Neuronal stem cell (in vitro differentiated cells): ENCODE measurements around the gene PATJ.

Experiments
- DNase-seq: peaks from one replicate; pipeline ENCODE4 v3.0.0-alpha.2; 2013; ENCODE audit warnings: low spot score
- H2AFZ ChIP-seq: one replicate; pipeline ENCODE4 v1.6.1; 2013; ENCODE audit warnings: mild to moderate bottlenecking, low read length, inconsistent platforms
- H2AK5ac ChIP-seq: 2 replicates; pipeline ENCODE4 v1.6.1; 2013; ENCODE audit warnings: low read depth, mild to moderate bottlenecking, inconsistent platforms, low read length, moderate library complexity, mixed read lengths
- H2BK120ac ChIP-seq: 2 replicates; pipeline ENCODE4 v1.6.1; 2013; ENCODE audit warnings: low read depth, mild to moderate bottlenecking, inconsistent platforms, low read length, moderate library complexity, mixed read lengths
- H2BK12ac ChIP-seq: one replicate; pipeline ENCODE4 v1.6.1; 2013; ENCODE audit warnings: low read length, inconsistent platforms
- H2BK15ac ChIP-seq: 2 replicates; pipeline ENCODE4 v1.6.1; 2013; ENCODE audit warnings: mild to moderate bottlenecking, low read length, inconsistent platforms, mixed read lengths
- H2BK5ac ChIP-seq: one replicate; pipeline ENCODE4 v1.6.1; 2013; ENCODE audit warnings: inconsistent platforms, mild to moderate bottlenecking, low read length, moderate library complexity
- H3K14ac ChIP-seq: one replicate; pipeline ENCODE4 v1.6.1; 2013; ENCODE audit warnings: low read length, inconsistent platforms
- H3K18ac ChIP-seq: 2 replicates; pipeline ENCODE4 v1.6.1; 2013; ENCODE audit warnings: low read length, inconsistent platforms
- H3K23ac ChIP-seq: 2 replicates; pipeline ENCODE4 v1.6.1; 2013; ENCODE audit warnings: low read depth, mild to moderate bottlenecking, mixed read lengths, low read length, inconsistent platforms; ENCODE audit not compliant: poor library complexity
- H3K27ac ChIP-seq: replicated peaks from 3 replicates; pipeline ENCODE4 v1.5.1; 2013; ENCODE audit warnings: low read length, inconsistent platforms
- H3K27me3 ChIP-seq, 3 experiments: 2 replicates each; pipeline ENCODE4 v1.6.1; 2013; ENCODE audit warnings: low read length in 3 of 3, mild to moderate bottlenecking in 2 of 3, inconsistent platforms in 1 of 3, low read depth in 1 of 3, mixed read lengths in 1 of 3, moderate library complexity in 1 of 3; ENCODE audit not compliant: control insufficient read depth in 3 of 3, insufficient read depth in 3 of 3
- H3K36me3 ChIP-seq, 2 donors: replicated peaks in 1 of 2; 2 replicates each; pipeline ENCODE4 v1.6.1; 2013; ENCODE audit warnings: low read length in 2 of 2; ENCODE audit not compliant: control insufficient read depth in 2 of 2, insufficient read depth in 2 of 2
- H3K4ac ChIP-seq: 2 replicates; pipeline ENCODE4 v1.6.1; 2013; ENCODE audit warnings: inconsistent platforms, mild to moderate bottlenecking, low read length, moderate library complexity
- H3K4me1 ChIP-seq, 2 donors: 1 replicate in 1 of 2; 2 replicates in 1 of 2; pipeline ENCODE4 v1.6.1; 2013; ENCODE audit warnings: low read length in 2 of 2, low read depth in 1 of 2; ENCODE audit not compliant: control insufficient read depth in 2 of 2, insufficient read depth in 1 of 2
- H3K4me2 ChIP-seq: one replicate; pipeline ENCODE4 v1.6.1; 2013; ENCODE audit warnings: mild to moderate bottlenecking, low read length, inconsistent platforms; ENCODE audit not compliant: insufficient read depth, poor library complexity, severe bottlenecking
- H3K4me3 ChIP-seq, 2 donors: 2 replicates each; pipeline ENCODE4 v1.5.1; 2013; ENCODE audit warnings: low read length in 2 of 2, mild to moderate bottlenecking in 2 of 2, inconsistent platforms in 1 of 2, moderate library complexity in 1 of 2
- H3K79me1 ChIP-seq: one replicate; pipeline ENCODE4 v1.6.1; 2013; ENCODE audit warnings: low read depth, mild to moderate bottlenecking, inconsistent platforms, low read length, moderate library complexity
- H3K9ac ChIP-seq: one replicate; pipeline ENCODE4 v1.6.1; 2013; ENCODE audit warnings: mild to moderate bottlenecking, low read depth, low read length, inconsistent platforms; ENCODE audit not compliant: poor library complexity
- H3K9me3 ChIP-seq, 2 donors: replicated peaks in 1 of 2; 2 replicates each; pipeline versions ENCODE3 to v1.6.1; 2013; ENCODE audit warnings: low read length in 2 of 2, mild to moderate bottlenecking in 2 of 2, inconsistent platforms in 1 of 2, low read depth in 1 of 2, mixed read lengths in 1 of 2, moderate library complexity in 1 of 2; ENCODE audit not compliant: control insufficient read depth in 2 of 2, insufficient read depth in 1 of 2
- H4K8ac ChIP-seq: one replicate; pipeline ENCODE4 v1.6.1; 2013; ENCODE audit warnings: low read depth, mild to moderate bottlenecking, inconsistent platforms, low read length, moderate library complexity
- H4K91ac ChIP-seq: one replicate; pipeline ENCODE4 v1.6.1; 2013; ENCODE audit warnings: low read length, low read depth, mild to moderate bottlenecking, inconsistent platforms; ENCODE audit not compliant: poor library complexity
- WGBS, 2 donors: extraction: QIAGEN DNeasy Blood & Tissue Kit; methylation state at CpG; one replicate each; pipeline ENCODE4 v1.1.7; 2013; ENCODE audit warnings: missing lambda C conversion rate in 2 of 2, mixed read lengths in 1 of 2; ENCODE audit not compliant: insufficient read length in 2 of 2, insufficient replicate concordance in 1 of 2; ENCODE audit errors: extremely low coverage in 2 of 2; 5-methylcytosine and 5-hydroxymethylcytosine counted together

The PATJ gene

DNA sequence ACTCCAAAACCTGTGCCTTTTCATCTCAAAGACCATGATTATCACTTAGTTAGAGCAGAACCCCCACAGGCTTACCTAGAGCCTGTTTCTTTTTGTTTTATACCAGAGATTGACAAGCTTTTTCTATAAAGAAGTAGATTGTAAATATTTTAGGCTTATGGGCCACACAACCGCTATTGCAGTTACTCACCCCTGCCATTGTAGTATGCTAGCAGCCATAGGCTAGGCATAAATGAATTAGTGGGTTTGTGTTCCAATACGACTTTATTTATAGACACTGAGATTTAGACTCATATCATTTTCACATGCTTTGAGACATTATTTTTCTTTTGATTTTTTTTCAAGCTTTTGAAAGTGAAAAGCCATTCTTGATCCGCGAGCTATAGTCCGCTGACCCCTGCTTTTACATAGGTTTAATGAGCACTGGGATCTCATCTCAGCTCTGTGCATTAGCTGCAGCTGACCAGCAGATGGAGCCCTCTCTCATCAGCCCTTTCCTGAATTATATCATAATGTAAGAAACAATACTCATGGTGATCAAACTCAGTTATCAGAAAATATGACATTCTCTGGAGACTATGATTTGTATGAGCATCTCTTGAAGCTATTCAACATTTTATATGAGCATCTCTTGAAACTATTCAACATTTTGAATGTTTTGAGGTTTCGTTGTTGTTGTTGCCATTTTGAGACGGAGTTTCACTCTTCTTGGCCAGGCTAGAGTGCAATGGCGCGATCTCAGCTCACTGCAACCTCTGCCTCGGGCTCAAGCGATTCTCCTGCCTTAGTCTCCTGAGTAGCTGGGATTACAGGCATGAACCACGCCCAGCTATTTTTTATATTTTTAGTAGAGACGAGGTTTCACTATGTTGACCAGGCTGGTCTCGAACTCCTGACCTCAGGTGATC lies 340.4 kb downstream of the PATJ start:
- no peak overlapping the region for H3K4ac ChIP-seq
- no peak overlapping the region for H3K18ac ChIP-seq
- no peak overlapping the region for H2AK5ac ChIP-seq
- no peak overlapping the region for H3K23ac ChIP-seq
- peak; percentile 18 for DNase-seq
- no peaks in the 10 kb centered on the region for H3K4me1 ChIP-seq
- no peak overlapping the region for H2AFZ ChIP-seq
- H3K4me2 ChIP-seq, result no peak overlapping the region
- H3K79me1 ChIP-seq, result no peaks in the 10 kb centered on the region
- no peak overlapping the region for H2BK120ac ChIP-seq
- no peaks in the 10 kb centered on the region for H3K9me3 ChIP-seq
- no peak overlapping the region for H2BK12ac ChIP-seq
- no peak overlapping the region for H4K91ac ChIP-seq
- no peaks in the 10 kb centered on the region for H3K36me3 ChIP-seq
- no peak overlapping the region for H2BK15ac ChIP-seq
- no CpG with 5 or more reads among the region's 14 CpGs for WGBS, 2 donors
- no peak overlapping the region for H4K8ac ChIP-seq
- H3K27me3 ChIP-seq, result no peaks in the 10 kb centered on the region
- no peak overlapping the region for H2BK5ac ChIP-seq
- H3K4me3 ChIP-seq, result no peak overlapping the region
- H3K9ac ChIP-seq, result no peak overlapping the region
- H3K27ac ChIP-seq, result no peak overlapping the region
- no peak overlapping the region for H3K14ac ChIP-seq

DNA sequence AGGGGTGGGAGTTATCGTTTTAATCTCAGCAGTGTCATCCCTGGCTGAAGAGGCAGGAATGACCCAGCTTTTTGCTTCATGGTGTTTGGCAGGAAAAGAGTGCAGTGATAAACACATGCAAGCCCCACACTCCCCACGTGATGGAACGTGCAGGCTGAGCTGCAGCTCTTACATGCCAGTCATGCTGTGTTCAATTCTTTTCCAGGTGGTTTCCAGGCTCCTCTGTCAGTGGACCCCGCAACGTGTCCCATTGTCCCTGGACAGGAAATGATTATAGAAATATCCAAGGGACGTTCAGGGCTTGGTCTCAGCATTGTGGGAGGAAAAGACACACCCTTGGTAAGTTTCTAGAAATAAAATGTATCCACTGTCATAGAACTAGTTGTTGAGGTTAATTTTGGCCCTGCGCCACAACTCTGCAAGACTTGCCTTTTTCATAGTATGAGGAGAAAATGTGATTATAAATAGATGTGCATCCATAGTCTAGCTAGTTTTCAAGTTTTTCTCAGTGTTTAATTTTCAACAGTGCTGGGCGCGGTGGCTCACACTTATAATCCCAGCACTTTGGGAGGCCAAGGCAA lies 342.1 kb downstream of the PATJ start:
- H3K18ac ChIP-seq, result no peak overlapping the region
- no CpG with 5 or more reads among the region's 9 CpGs for WGBS, 2 donors
- H3K36me3 ChIP-seq, result no peaks in the 10 kb centered on the region
- no peak overlapping the region for H3K4me3 ChIP-seq
- no peak overlapping the region for H3K27ac ChIP-seq
- H2BK120ac ChIP-seq, result no peak overlapping the region
- no peak overlapping the region for H3K4ac ChIP-seq
- no peak overlapping the region for H4K8ac ChIP-seq
- H3K9me3 ChIP-seq, result no peaks in the 10 kb centered on the region
- no peak overlapping the region for H3K4me2 ChIP-seq
- no peak overlapping the region for H3K9ac ChIP-seq
- no peak overlapping the region for H2BK15ac ChIP-seq
- no peak overlapping the region for H4K91ac ChIP-seq
- no peak overlapping the region for H2BK5ac ChIP-seq
- no peak overlapping the region for H2AK5ac ChIP-seq
- peak overlapping the region; percentile 40 for H2AFZ ChIP-seq
- no peaks in the 10 kb centered on the region for H3K27me3 ChIP-seq
- H3K14ac ChIP-seq, result no peak overlapping the region
- H2BK12ac ChIP-seq, result no peak overlapping the region
- no peak overlapping the region for H3K23ac ChIP-seq
- DNase-seq, result no peak
- H3K4me1 ChIP-seq, result no peaks in the 10 kb centered on the region
- no peaks in the 10 kb centered on the region for H3K79me1 ChIP-seq

DNA sequence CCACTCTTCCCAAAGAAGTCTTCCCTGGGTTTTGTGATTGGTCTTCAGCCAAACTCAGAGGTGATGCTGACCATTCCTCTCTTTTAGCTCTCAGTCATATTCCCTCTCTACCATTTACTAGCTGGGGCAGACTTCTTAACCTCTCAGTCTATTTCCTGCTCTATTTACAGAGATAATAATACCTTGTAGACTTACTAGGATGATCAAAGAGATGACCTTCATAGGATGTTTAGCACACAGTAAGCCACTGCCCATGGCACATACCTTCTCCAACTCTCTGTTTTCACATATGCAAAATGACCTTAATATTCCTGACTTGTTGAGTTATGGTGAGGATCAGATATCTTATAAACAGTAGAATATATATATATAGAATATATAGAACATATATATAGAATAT lies 346.2 kb downstream of the PATJ start:
- H2BK15ac ChIP-seq, result no peak overlapping the region
- H4K8ac ChIP-seq, result no peak overlapping the region
- no peak overlapping the region for H3K27ac ChIP-seq
- no peak overlapping the region for H2AFZ ChIP-seq
- no peak overlapping the region for H2AK5ac ChIP-seq
- no peak for DNase-seq
- H2BK5ac ChIP-seq, result no peak overlapping the region
- H3K27me3 ChIP-seq, result no peaks in the 10 kb centered on the region
- H3K4me2 ChIP-seq, result no peak overlapping the region
- H3K36me3 ChIP-seq, result no peaks in the 10 kb centered on the region
- no peak overlapping the region for H3K4ac ChIP-seq
- H3K4me1 ChIP-seq, result no peaks in the 10 kb centered on the region
- H3K14ac ChIP-seq, result peak overlapping the region; percentile 56
- no peaks in the 10 kb centered on the region for H3K9me3 ChIP-seq
- no peaks in the 10 kb centered on the region for H3K79me1 ChIP-seq
- no peak overlapping the region for H3K18ac ChIP-seq
- no peak overlapping the region for H2BK12ac ChIP-seq
- H2BK120ac ChIP-seq, result no peak overlapping the region
- H3K23ac ChIP-seq, result no peak overlapping the region
- no peak overlapping the region for H3K4me3 ChIP-seq
- H4K91ac ChIP-seq, result no peak overlapping the region
- H3K9ac ChIP-seq, result no peak overlapping the region

DNA sequence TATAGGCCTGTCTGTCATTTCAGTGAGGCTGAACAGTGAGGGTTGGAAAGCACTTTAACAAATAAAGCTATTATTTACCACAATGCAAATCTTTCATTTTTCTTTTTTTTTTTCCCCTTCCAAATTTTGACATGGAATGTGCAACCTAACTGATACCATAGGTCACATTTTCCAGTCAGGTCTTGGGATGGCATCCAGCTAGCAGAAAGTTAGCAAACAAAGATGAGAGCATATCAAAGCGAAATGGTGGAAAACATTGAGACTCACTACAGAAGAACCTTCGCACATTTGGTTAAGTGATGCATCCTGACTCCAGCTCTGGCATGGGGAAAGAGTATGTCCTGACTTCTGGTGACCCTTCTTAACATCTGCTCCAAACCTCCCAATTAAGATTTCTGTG lies 347.3 kb downstream of the PATJ start:
- no peaks in the 10 kb centered on the region for H3K27me3 ChIP-seq
- no peak overlapping the region for H3K14ac ChIP-seq
- no peak overlapping the region for H2AK5ac ChIP-seq
- no CpG with 5 or more reads among the region's 2 CpGs for WGBS, 2 donors
- no peak overlapping the region for H3K23ac ChIP-seq
- no peaks in the 10 kb centered on the region for H3K4me1 ChIP-seq
- H3K36me3 ChIP-seq, result no peaks in the 10 kb centered on the region
- no peak overlapping the region for H3K4me2 ChIP-seq
- no peak for DNase-seq
- H2BK12ac ChIP-seq, result no peak overlapping the region
- no peak overlapping the region for H2BK5ac ChIP-seq
- H3K4ac ChIP-seq, result no peak overlapping the region
- H2AFZ ChIP-seq, result no peak overlapping the region
- H4K8ac ChIP-seq, result no peak overlapping the region
- no peak overlapping the region for H3K9ac ChIP-seq
- no peak overlapping the region for H3K18ac ChIP-seq
- no peak overlapping the region for H3K4me3 ChIP-seq
- no peaks in the 10 kb centered on the region for H3K79me1 ChIP-seq
- H2BK120ac ChIP-seq, result no peak overlapping the region
- no peak overlapping the region for H2BK15ac ChIP-seq
- no peak overlapping the region for H4K91ac ChIP-seq
- H3K27ac ChIP-seq, result no peak overlapping the region
- H3K9me3 ChIP-seq, result no peaks in the 10 kb centered on the region
